Nephron progenitor cell (in vitro differentiated cells): Measurements from ENCODE around the gene LRRC9.

ENCODE experiments used
- DNase-seq: peaks from one replicate; pipeline ENCODE4 v3.0.0; 2021
- H3K27ac Mint-ChIP-seq: 2 replicates; pipeline ENCODE4 v1.8.0; 2021; ENCODE audit warnings: mild to moderate bottlenecking, moderate library complexity, mixed read lengths
- H3K27me3 Mint-ChIP-seq: 2 replicates; pipeline ENCODE4 v1.8.0; 2021; ENCODE audit warnings: mild to moderate bottlenecking, low read depth, mixed read lengths; ENCODE audit not compliant: poor library complexity
- H3K36me3 Mint-ChIP-seq: 2 replicates; pipeline ENCODE4 v1.8.0; 2021; ENCODE audit warnings: low read depth, mixed read lengths
- H3K4me1 Mint-ChIP-seq: 2 replicates; pipeline ENCODE4 v1.8.0; 2021; ENCODE audit warnings: mixed read lengths
- H3K4me3 Mint-ChIP-seq: 2 replicates; pipeline ENCODE4 v1.8.0; 2021; ENCODE audit warnings: mild to moderate bottlenecking, moderate library complexity, mixed read lengths
- H3K9me3 Mint-ChIP-seq: 2 replicates; pipeline ENCODE4 v1.8.0; 2021; ENCODE audit warnings: mild to moderate bottlenecking, moderate library complexity, mixed read lengths
- TF ChIP-seq, protein P1 (sequence below): fragments of 200-600 bp; sonication (generic); IDR thresholded peaks from 2 replicates; pipeline ENCODE4 v1.5.0; 2021; ENCODE audit warnings: antibody characterized with exemption

The LRRC9 gene

DNA sequence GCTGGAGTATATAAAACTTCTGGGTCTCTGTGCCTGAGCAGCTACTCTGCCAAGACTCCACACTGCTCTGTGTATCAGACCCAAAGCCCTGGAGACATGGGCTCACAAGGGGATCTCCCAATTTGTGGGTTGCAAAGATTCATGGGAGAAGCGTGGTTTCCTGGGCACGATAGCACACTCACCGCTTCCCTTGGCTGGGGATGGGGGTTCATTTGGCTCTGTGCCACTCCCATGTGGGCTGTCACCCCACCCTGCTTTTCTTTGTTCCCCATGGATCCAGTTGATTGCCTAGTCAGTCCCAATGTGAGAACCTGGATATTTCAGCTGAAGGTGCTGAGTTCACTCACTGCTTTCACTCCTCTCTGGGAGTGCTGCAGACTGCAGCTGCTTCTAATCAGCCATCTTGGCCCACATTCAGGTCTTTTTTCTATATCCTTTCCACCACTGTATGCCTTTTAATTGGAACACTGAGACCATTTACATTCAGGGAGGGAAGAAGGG is 131.8 kb downstream of the LRRC9 start:
- no peak overlapping the region for H3K4me3 Mint-ChIP-seq
- peaks cover 4% of the 10 kb centered on the region for H3K27me3 Mint-ChIP-seq
- TF ChIP-seq, protein P1, sequence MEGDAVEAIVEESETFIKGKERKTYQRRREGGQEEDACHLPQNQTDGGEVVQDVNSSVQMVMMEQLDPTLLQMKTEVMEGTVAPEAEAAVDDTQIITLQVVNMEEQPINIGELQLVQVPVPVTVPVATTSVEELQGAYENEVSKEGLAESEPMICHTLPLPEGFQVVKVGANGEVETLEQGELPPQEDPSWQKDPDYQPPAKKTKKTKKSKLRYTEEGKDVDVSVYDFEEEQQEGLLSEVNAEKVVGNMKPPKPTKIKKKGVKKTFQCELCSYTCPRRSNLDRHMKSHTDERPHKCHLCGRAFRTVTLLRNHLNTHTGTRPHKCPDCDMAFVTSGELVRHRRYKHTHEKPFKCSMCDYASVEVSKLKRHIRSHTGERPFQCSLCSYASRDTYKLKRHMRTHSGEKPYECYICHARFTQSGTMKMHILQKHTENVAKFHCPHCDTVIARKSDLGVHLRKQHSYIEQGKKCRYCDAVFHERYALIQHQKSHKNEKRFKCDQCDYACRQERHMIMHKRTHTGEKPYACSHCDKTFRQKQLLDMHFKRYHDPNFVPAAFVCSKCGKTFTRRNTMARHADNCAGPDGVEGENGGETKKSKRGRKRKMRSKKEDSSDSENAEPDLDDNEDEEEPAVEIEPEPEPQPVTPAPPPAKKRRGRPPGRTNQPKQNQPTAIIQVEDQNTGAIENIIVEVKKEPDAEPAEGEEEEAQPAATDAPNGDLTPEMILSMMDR, result no peak
- no peaks in the 10 kb centered on the region for H3K4me1 Mint-ChIP-seq
- H3K9me3 Mint-ChIP-seq, result peaks cover 30% of the 10 kb centered on the region
- H3K36me3 Mint-ChIP-seq, result peaks cover 9% of the 10 kb centered on the region
- no peak overlapping the region for H3K27ac Mint-ChIP-seq
- DNase-seq, result no peak

DNA sequence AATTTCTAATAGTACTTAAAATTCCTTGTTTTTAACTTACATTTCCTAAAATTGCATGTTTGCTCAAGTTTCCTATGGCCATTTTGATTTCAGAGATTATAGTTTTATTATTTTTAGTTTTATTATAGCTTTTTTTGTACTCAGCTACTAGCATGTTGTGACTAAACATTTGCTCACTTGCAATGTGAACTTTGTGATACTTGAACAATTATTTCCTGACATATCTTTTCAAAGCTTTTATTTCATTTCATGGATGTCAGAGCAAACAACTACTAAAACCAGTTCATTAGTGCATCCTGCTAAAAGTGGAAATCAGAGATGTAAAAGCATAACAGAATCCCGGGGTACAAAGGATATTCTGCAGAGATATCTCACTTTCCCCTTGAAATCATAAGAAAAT is 138.1 kb downstream of the LRRC9 start:
- Mint-ChIP-seq H3K4me1 (no peaks in the 10 kb centered on the region), H3K27ac (no peak overlapping the region), H3K4me3 (no peak overlapping the region), H3K9me3 (peaks cover 4% of the 10 kb centered on the region), H3K27me3 (no peaks in the 10 kb centered on the region), H3K36me3 (no peaks in the 10 kb centered on the region)
- no peak for DNase-seq
- TF ChIP-seq, protein P1, result no peak

DNA sequence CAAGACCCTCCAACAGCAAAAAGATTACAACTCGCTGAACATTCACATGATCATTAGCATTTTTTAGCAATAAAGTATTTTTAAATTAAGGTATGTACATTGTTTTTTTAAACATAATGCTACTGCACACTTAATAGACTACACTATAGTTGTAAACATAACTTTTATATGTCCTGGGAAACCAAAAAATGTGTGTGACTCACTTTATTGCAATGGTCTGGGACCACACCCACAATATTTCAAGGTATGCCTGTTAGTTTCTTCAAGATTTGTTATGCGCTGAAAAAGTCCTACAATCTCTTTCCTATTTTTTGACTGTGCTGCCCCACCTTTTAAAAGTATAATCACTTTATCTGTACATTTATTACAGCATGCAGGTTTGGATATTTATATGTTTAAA is 141.4 kb downstream of the LRRC9 start:
- no peaks in the 10 kb centered on the region for H3K4me1 Mint-ChIP-seq
- no peaks in the 10 kb centered on the region for H3K9me3 Mint-ChIP-seq
- H3K27ac Mint-ChIP-seq, result no peak overlapping the region
- no peaks in the 10 kb centered on the region for H3K27me3 Mint-ChIP-seq
- H3K4me3 Mint-ChIP-seq, result no peak overlapping the region
- DNase-seq, result no peak
- TF ChIP-seq, protein P1, result no peak
- no peaks in the 10 kb centered on the region for H3K36me3 Mint-ChIP-seq

DNA sequence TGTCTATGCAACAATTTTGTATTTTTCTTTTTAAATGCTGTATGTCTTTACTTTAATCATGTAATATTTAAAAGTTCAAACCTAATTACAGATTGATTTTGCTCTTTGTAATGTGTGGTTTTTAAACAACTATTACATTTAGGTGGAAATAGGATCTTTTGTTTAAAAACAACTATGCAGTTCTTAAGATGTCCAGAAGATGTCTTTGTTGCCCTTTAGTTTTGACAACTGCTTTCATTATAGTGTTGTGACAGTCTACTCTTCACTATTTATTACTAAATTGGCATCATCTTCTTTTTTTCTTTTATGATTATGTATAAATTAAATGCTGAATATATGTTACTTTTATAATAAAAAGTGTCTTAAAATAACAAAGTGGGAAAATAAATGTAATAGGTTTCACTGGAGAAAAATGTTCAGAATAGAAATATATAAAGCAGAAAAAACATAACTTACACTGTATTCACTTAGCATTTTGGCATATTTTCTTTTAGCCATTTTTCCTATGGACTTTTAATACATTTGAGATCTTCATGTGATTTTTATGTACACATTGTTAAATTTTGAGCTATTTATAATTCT is 144.6 kb downstream of the LRRC9 start:
- H3K27ac Mint-ChIP-seq, result no peak overlapping the region
- no peak overlapping the region for H3K4me3 Mint-ChIP-seq
- H3K36me3 Mint-ChIP-seq, result no peaks in the 10 kb centered on the region
- H3K9me3 Mint-ChIP-seq, result no peaks in the 10 kb centered on the region
- H3K27me3 Mint-ChIP-seq, result peaks cover 3% of the 10 kb centered on the region
- DNase-seq, result no peak
- TF ChIP-seq, protein P1, result peak; percentile 36
- H3K4me1 Mint-ChIP-seq, result no peaks in the 10 kb centered on the region

DNA sequence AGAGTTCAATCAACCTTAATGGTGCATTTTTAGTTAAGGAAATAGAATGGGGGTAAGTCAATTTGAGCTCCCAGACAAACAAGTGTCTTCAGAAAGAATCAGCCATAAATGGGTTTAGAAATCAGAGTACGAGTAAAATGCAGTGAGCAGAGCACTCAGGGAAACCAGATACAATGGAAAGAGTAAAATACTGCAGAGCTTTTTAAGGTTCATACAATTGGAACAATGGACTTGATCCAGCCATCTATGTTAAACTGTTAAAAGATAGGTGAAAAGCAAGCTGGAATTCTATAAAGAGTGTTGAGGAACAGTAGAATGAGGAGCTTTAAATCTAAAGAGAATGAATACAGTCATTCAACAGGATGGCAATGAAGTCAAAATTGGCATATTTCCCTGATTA is 147.9 kb downstream of the LRRC9 start:
- Mint-ChIP-seq H3K27me3 (peaks cover 3% of the 10 kb centered on the region), H3K36me3 (no peaks in the 10 kb centered on the region), H3K27ac (no peak overlapping the region), H3K4me1 (no peaks in the 10 kb centered on the region), H3K4me3 (no peak overlapping the region), H3K9me3 (no peaks in the 10 kb centered on the region)
- no peak for DNase-seq
- TF ChIP-seq, protein P1, result no peak

DNA sequence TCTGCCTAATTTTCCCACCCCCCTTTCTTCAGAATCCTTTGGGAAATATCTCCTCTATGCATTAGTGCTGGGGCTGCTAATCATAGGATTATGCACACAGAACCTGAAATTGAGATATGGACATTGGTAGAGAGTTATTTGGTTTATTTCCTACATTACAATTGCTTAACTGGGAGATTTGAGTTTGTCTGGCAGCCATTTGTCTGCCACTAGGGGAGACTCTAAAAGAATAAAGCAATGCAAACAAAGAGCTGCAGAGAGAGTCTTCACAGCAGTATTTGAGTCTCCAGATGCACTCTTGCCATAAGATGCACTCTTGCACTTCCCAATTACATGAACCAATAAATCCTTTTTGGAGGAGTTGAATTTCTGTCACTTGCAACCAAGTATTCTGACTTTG is 159.8 kb downstream of the LRRC9 start:
- Mint-ChIP-seq H3K27ac (no peak overlapping the region), H3K9me3 (peaks cover 39% of the 10 kb centered on the region), H3K4me1 (no peaks in the 10 kb centered on the region), H3K36me3 (peaks cover 10% of the 10 kb centered on the region), H3K4me3 (no peak overlapping the region), H3K27me3 (peaks cover 4% of the 10 kb centered on the region)
- DNase-seq, result no peak
- TF ChIP-seq, protein P1, result no peak
